ENCODE data around the gene PRRG2.

GRCh38 chr19:49639401-49640112, 58.4 kb downstream of the PRRG2 start:
- no peak for TF ChIP-seq CTCF (optimal IDR thresholded peaks at IDR 0.05 in 1 of 3, IDR thresholded peaks at IDR 0.05 in 1 of 3, conservative IDR thresholded peaks at IDR 0.05 in 1 of 3; ENCODE audit: extremely low read depth in 1 of 3, insufficient read depth in 2 of 3, low read length in 3 of 3)
- no peak for TF ChIP-seq EZH2 (IDR thresholded peaks at IDR 0.05; ENCODE audit: low read length)

All from keratinocyte (primary cell).